OCI-LY3 (cell line): ENCODE results near the gene RBSN.

Experiments
- H2AFZ ChIP-seq: fragments of 200-600, 300-600 bp; shearing (Covaris generic); 2 replicates; pipeline ENCODE4 v1.6.0; 2014; ENCODE audit warnings: antibody characterized with exemption, low read depth, low read length
- H3K27ac ChIP-seq: fragments of 200-600, 300-600 bp; sonication (generic); 2 replicates; pipeline ENCODE4 v1.5.1; 2014; ENCODE audit warnings: mild to moderate bottlenecking, low read length, moderate library complexity, mixed read lengths
- H3K27me3 ChIP-seq: fragments of 200-600, 300-600 bp; sonication (generic); 2 replicates; pipeline ENCODE4 v1.6.1; 2014; ENCODE audit warnings: low read depth, low read length, mixed read lengths
- H3K36me3 ChIP-seq: fragments of 200-600, 300-600 bp; sonication (generic); replicated peaks from 2 replicates; pipeline ENCODE3; 2014; ENCODE audit warnings: low read depth, low read length, mixed read lengths
- H3K4me1 ChIP-seq: fragments of 300-600, 200-600 bp; sonication (generic); 2 replicates; pipeline ENCODE4 v1.6.1; 2014; ENCODE audit warnings: low read length, mixed read lengths
- H3K4me2 ChIP-seq: fragments of 200-600, 300-600 bp; sonication (generic); 2 replicates; pipeline ENCODE4 v1.6.1; 2014; ENCODE audit warnings: low read length, mixed read lengths
- H3K4me3 ChIP-seq: fragments of 300-600, 200-600 bp; sonication (generic); 2 replicates; pipeline ENCODE4 v1.5.1; 2014; ENCODE audit warnings: antibody characterized with exemption, mild to moderate bottlenecking, low read length, moderate library complexity
- H3K79me2 ChIP-seq: fragments of 300-600, 200-600 bp; shearing (Covaris generic); 2 replicates; pipeline ENCODE4 v1.6.1; 2014; ENCODE audit warnings: mild to moderate bottlenecking, low read length, mixed read lengths
- H3K9ac ChIP-seq: fragments of 300-600, 200-600 bp; shearing (Covaris generic); 2 replicates; pipeline ENCODE4 v1.6.0; 2014; ENCODE audit warnings: mild to moderate bottlenecking, low read length, moderate library complexity
- H3K9me3 ChIP-seq: fragments of 200-600, 300-600 bp; shearing (Covaris generic); 2 replicates; pipeline ENCODE4 v1.6.1; 2014; ENCODE audit warnings: low read length, mixed read lengths; ENCODE audit not compliant: insufficient read depth
- H4K20me1 ChIP-seq: fragments of 200-600, 300-600 bp; sonication (generic); 2 replicates; pipeline ENCODE4 v1.6.1; 2016; ENCODE audit warnings: low read length, mixed read lengths; ENCODE audit not compliant: insufficient read depth
- CTCF ChIP-seq: fragments of 200-600, 300-600 bp; sonication (generic); IDR thresholded peaks from 2 replicates; pipeline ENCODE4 v1.5.1; 2014; ENCODE audit warnings: antibody characterized with exemption, low read length, low read depth
- EZH2phosphoT487 ChIP-seq: fragments of 200-600 bp; shearing (Covaris generic); IDR thresholded peaks from 2 replicates; pipeline ENCODE4 v1.6.1; 2018; ENCODE audit warnings: antibody characterized with exemption, mixed run types, low read depth

The RBSN gene

DNA sequence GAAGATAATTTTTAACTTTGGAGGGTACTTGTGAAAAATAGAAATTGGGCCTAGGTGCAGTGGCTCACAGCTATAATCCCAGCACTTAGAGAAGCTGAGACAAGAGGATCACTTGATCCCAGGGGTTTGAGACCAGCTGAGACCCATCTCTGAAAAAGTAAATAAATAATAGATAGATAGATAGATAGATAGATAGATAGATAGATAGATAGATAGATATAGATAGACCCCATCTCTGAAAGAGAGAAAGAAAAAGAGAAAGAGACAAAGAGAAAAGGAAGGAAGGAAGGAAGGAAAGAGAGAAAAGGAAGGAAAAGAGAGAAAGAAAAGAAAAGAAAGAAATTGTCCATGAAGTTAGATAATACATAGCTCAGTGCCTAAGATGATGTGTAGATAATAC is 69.3 kb downstream of the RBSN start:
- H3K27ac ChIP-seq: no peak overlapping the region
- H3K27me3 ChIP-seq: no peaks in the 10 kb centered on the region
- H4K20me1 ChIP-seq: no peaks in the 10 kb centered on the region
- no peak overlapping the region for H3K4me3 ChIP-seq
- no peak overlapping the region for H3K9ac ChIP-seq
- TF ChIP-seq CTCF (no peak), EZH2phosphoT487 (no peak)
- H3K9me3 ChIP-seq: no peaks in the 10 kb centered on the region
- H3K4me2 ChIP-seq: no peak overlapping the region
- H3K36me3 ChIP-seq: peaks cover 41% of the 10 kb centered on the region
- no peak overlapping the region for H2AFZ ChIP-seq
- no peaks in the 10 kb centered on the region for H3K4me1 ChIP-seq
- H3K79me2 ChIP-seq: no peaks in the 10 kb centered on the region

- H3K36me3 ChIP-seq: peaks cover 27% of the 10 kb centered on the region
- no peaks in the 10 kb centered on the region for H3K27me3 ChIP-seq
- H2AFZ ChIP-seq: no peak overlapping the region
- H3K4me3 ChIP-seq: no peak overlapping the region
- no peak overlapping the region for H3K4me2 ChIP-seq
- H3K27ac ChIP-seq: no peak overlapping the region
- no peaks in the 10 kb centered on the region for H4K20me1 ChIP-seq
- no peaks in the 10 kb centered on the region for H3K9me3 ChIP-seq
- no peaks in the 10 kb centered on the region for H3K4me1 ChIP-seq
- no peak overlapping the region for H3K9ac ChIP-seq
- H3K79me2 ChIP-seq: no peaks in the 10 kb centered on the region
- no peak for TF ChIP-seq EZH2phosphoT487
- TF ChIP-seq CTCF: no peak
These were observed 75.2 kb downstream of the RBSN start for GRCh38 chr3:15023719-15024118.

DNA sequence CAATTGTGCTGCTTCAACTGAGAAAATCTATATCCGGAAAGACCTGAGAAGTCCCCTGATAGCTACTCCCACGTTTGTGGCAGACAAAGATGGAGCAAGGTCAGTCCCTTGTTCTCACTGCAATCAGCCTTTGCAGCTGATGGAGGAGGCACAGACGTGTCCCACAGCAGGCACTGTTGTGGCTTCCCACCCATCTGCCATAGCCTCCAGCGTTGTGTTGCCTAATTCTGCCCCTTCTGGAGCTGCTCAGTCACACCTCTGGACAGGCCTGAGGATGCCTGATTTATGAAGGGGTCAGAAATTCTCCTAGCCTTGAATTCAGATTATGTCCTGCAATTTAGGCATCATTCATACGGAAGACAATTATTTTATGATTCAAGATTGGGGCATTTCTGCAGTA is 75.7 kb downstream of the RBSN start:
- no peak overlapping the region for H2AFZ ChIP-seq
- H3K36me3 ChIP-seq: peaks cover 28% of the 10 kb centered on the region
- H3K27ac ChIP-seq: no peak overlapping the region
- no peaks in the 10 kb centered on the region for H3K79me2 ChIP-seq
- H3K9ac ChIP-seq: no peak overlapping the region
- no peak for TF ChIP-seq CTCF
- no peak for TF ChIP-seq EZH2phosphoT487
- H3K4me1 ChIP-seq: no peaks in the 10 kb centered on the region
- H3K27me3 ChIP-seq: no peaks in the 10 kb centered on the region
- no peaks in the 10 kb centered on the region for H4K20me1 ChIP-seq
- no peak overlapping the region for H3K4me3 ChIP-seq
- no peak overlapping the region for H3K4me2 ChIP-seq
- H3K9me3 ChIP-seq: no peaks in the 10 kb centered on the region
